Heart right ventricle (tissue), 16 donors: ENCODE data around the gene HTR2C. TPM values are rescaled to one million over a fixed set of nuclear protein-coding genes. Genes with fewer than 3 reads are reported as not detected.

Experiments used
- ATAC-seq, 8 donors: fragments of 200-7000 bp; cut with Tn5 transposase; one replicate each; pipeline ENCODE4 v1.9.1; 2020; ENCODE audit warnings: mild to moderate bottlenecking in 8 of 8, moderate library complexity in 8 of 8, moderate number of reproducible peaks in 1 of 8
- DNase-seq, 2 donors: peaks; one replicate each; pipeline ENCODE4 v3.0.0-alpha.2; 2020
- H3K27ac ChIP-seq, 10 donors: fragments of 200-600 bp; sonication (generic) in 2 of 10; one replicate each; pipeline versions ENCODE4 v1.5.0 to v1.8.0; 2020 to 2022; ENCODE audit warnings: mild to moderate bottlenecking in 3 of 10
- H3K27me3 ChIP-seq, 7 donors: fragments of 200-600 bp; one replicate each; pipeline ENCODE4 v1.8.0; 2021 to 2022; ENCODE audit warnings: mild to moderate bottlenecking in 2 of 7
- H3K36me3 ChIP-seq, 9 donors: fragments of 200-600 bp; sonication (generic) in 1 of 9; one replicate each; pipeline versions ENCODE4 v1.5.0 to v1.8.0; 2020 to 2022; ENCODE audit warnings: mild to moderate bottlenecking in 2 of 9
- H3K4me1 ChIP-seq, 9 donors: fragments of 200-600 bp; sonication (generic) in 1 of 9; one replicate each; pipeline versions ENCODE4 v1.5.0 to v1.8.0; 2020 to 2022; ENCODE audit warnings: mild to moderate bottlenecking in 4 of 9
- H3K4me3 ChIP-seq, 10 donors: fragments of 200-600 bp; sonication (generic) in 2 of 10; one replicate each; pipeline versions ENCODE4 v1.5.0 to v1.8.0; 2020 to 2022; ENCODE audit warnings: mild to moderate bottlenecking in 7 of 10, moderate library complexity in 2 of 10
- H3K9me3 ChIP-seq, 11 donors: fragments of 200-600 bp in 10 of 11; sonication (generic) in 2 of 11; one replicate each; pipeline versions ENCODE4 v1.5.0 to v1.8.0; 2013 to 2022; ENCODE audit warnings: mild to moderate bottlenecking in 2 of 11, control low read depth in 1 of 11, moderate library complexity in 1 of 11
- WGBS, 2 donors: extraction: QIAGEN DNeasy Blood & Tissue Kit; methylation state at CpG; one replicate each; pipeline ENCODE4 v1.1.7; 2013; ENCODE audit warnings: inconsistent platforms in 1 of 2; 5-methylcytosine and 5-hydroxymethylcytosine counted together
- intact Hi-C, 10 donors: fragments of 100-400 bp; cut with DNase I; formaldehyde crosslinking; loops; one replicate each; pipeline versions ENCODE4 v1.11.1 to v1.14.2; 2022
- polyA plus RNA-seq, 2 donors: library from polyadenylated mRNA; stranded (reverse); fragments of 200-250 nt; gene quantifications; one replicate each; pipeline ENCODE4 v1.2.3, GENCODE V29; 2013
- total RNA-seq, 10 donors: library from RNA; stranded (reverse); fragmentation: NEBNext Ultra II Directional in 3 of 10; extraction: Animal tissue kit (Norgen Biotek cat#: 25700) in 3 of 10; gene quantifications; one replicate each; pipeline versions ENCODE4 v1.2.1 to v1.2.4, GENCODE V29; 2021 to 2023
- TF ChIP-seq, protein P1 (sequence below), 9 donors: fragments of 200-600 bp; sonication (generic) in 2 of 9; IDR thresholded peaks; one replicate each; pipeline versions ENCODE4 v1.5.0 to v1.8.0; 2021 to 2022; ENCODE audit warnings: antibody characterized with exemption in 9 of 9, mild to moderate bottlenecking in 5 of 9, moderate library complexity in 1 of 9
- donor health status: Arrhythmogenic right ventricular cardiomyopathy.
- donor health status: ischemic (EF 13 %, LVEDD 7.1; RV severe dilation, severe dysfunction).
- donor health status: healthy with polysubstance abuse.
- donor health status: DM: no; HTN: yes; CAD: no.
- donor health status: DM: no; HTN: no; CAD: no.
- donor health status: ischemic (EF 25% LVEDD 6.9; RV normal size, moderate dysfunction).
- donor health status: ischemic (EF 25% LVEDD 5.7; RV mildly dilated, moderate dysfunction).
- donor health status: healthy.
- donor health status: DM: yes; HTN: yes; CAD: no.
- donor health status: Ischemic cardiomyopathy.
- donor health status: ischemic (EF 35%, LVEDD 5.7; RV mildly dilated, moderate dysfunction).
- donor health status: nonischemic (EF 11% LVEDD 7.7; RV severe dilation, severe dysfunction).
- donor health status: DM: yes; HTN: yes; CAD: no.
- donor health status: PGD.
- donor health status: ischemic (EF 29% LVEDD 5.4; RV normal size, mild dysfunction).
- donor health status: nonischemic (EF 23%, LVEDD 6.1; RV moderate dilation, normal function).

The HTR2C gene
- total and polyA plus RNA-seq, 12 donors = not detected

DNA sequence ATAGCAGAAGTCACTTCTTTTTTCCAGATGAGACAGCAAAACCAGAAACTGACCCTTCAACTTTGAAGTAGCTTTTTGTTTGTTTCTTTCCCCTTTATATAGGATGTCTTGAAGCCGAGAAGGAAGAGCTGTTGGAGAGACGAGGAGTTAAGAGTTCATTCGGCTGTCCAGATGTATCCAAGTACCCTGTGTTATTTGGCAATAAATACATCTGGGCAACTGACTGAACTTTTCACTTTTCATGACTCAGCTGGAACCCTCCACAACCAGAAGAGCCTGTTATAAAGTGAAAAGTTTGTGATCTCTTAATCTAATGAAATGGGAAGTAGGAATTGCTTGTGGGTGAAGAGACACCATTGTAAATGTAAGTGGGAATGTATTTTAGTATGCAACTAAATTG, 131.2 kb downstream of the HTR2C start:
- Histone ChIP-seq H3K27ac (no peak overlapping the region), H3K4me3 (no peak overlapping the region), H3K4me1 (no peaks in the 10 kb centered on the region), H3K27me3 (peaks cover 0 to 20% (median 0%) of the 10 kb centered on the region in 7 donors), H3K9me3 (no peaks in the 10 kb centered on the region), H3K36me3 (no peaks in the 10 kb centered on the region)
- DNase-seq = no peak
- TF ChIP-seq, protein P1, sequence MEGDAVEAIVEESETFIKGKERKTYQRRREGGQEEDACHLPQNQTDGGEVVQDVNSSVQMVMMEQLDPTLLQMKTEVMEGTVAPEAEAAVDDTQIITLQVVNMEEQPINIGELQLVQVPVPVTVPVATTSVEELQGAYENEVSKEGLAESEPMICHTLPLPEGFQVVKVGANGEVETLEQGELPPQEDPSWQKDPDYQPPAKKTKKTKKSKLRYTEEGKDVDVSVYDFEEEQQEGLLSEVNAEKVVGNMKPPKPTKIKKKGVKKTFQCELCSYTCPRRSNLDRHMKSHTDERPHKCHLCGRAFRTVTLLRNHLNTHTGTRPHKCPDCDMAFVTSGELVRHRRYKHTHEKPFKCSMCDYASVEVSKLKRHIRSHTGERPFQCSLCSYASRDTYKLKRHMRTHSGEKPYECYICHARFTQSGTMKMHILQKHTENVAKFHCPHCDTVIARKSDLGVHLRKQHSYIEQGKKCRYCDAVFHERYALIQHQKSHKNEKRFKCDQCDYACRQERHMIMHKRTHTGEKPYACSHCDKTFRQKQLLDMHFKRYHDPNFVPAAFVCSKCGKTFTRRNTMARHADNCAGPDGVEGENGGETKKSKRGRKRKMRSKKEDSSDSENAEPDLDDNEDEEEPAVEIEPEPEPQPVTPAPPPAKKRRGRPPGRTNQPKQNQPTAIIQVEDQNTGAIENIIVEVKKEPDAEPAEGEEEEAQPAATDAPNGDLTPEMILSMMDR (IDR thresholded peaks at IDR 0.05) = no peak
- ATAC-seq = no peak
- 71 to 82% methylated on average over 3 of the region's 3 CpGs for WGBS, 2 donors
- intact Hi-C loops = no loop called here

DNA sequence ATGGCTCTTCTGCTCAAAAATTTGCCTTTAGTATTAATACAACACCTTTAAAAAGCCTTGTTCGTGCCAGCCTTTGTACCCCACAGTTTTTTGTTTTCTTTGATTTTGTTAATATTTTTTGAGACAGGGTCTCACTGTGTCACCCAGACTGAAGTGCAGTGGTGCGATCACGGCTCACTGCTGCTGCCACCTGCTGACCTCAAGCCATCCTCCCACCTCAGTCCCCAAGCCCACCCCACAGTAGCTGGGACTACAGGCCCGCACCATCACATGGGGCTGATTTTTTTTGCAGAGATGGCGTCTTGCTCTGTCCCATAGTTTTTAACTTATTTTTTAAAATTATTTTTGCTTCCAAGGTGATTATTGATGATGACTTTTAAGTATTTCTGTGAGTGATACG, 134.0 kb downstream of the HTR2C start:
- 28 to 38% methylated on average over 6 of the region's 6 CpGs for WGBS, 2 donors
- DNase-seq (no peak), ATAC-seq (no peak)
- no peaks in the 10 kb centered on the region for H3K36me3 ChIP-seq
- no peaks in the 10 kb centered on the region for H3K9me3 ChIP-seq
- H3K4me3 ChIP-seq = no peak overlapping the region
- no peak overlapping the region for H3K27ac ChIP-seq
- H3K4me1 ChIP-seq = no peaks in the 10 kb centered on the region
- H3K27me3 ChIP-seq = peaks cover 0 to 12% (median 0%) of the 10 kb centered on the region in 7 donors
- TF ChIP-seq, protein P1 (IDR thresholded peaks at IDR 0.05) = no peak
- intact Hi-C loops = no loop called here

DNA sequence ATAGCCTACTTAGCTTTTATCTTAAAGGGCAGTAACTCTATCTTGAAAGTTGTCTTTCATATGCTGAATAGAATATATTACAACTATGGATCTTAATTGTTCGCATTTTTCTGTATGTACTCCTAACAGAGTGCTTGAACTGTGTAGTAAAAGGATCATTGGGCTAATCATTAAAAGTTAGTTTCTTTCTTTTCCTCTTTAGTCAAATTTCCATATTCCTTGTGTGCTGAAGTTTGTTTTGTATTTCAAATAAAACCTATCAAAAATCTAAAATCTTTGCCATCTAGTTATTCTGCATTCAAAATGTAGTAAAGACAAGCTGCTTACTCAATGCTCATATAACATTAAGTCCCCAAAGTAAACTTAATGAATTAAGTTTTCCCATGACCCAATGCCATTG, 182.7 kb downstream of the HTR2C start:
- intact Hi-C loops = no loop called here
- no peak overlapping the region for H3K27ac ChIP-seq
- DNase-seq (no peak), ATAC-seq (no peak)
- TF ChIP-seq, protein P1 (IDR thresholded peaks at IDR 0.05) = no peak
- no peak overlapping the region for H3K4me3 ChIP-seq
- H3K36me3 ChIP-seq = no peaks in the 10 kb centered on the region
- H3K9me3 ChIP-seq = peaks cover 0 to 16% (median 5%) of the 10 kb centered on the region in 11 donors
- H3K27me3 ChIP-seq = peaks cover 0 to 9% (median 0%) of the 10 kb centered on the region in 7 donors
- H3K4me1 ChIP-seq = no peaks in the 10 kb centered on the region
- WGBS, 2 donors = 80 to 81% methylated on average over 1 of the region's 1 CpG

- Histone ChIP-seq H3K9me3 (peaks cover 0 to 12% (median 5%) of the 10 kb centered on the region in 11 donors), H3K4me3 (no peak overlapping the region), H3K4me1 (no peaks in the 10 kb centered on the region), H3K36me3 (no peaks in the 10 kb centered on the region), H3K27ac (no peak overlapping the region), H3K27me3 (peaks cover 0 to 5% (median 0%) of the 10 kb centered on the region in 7 donors)
- DNase-seq (no peak), ATAC-seq (no peak)
- intact Hi-C loops = loop anchor here in 1 of 10 donors (10.0 kb wide), 1 partner anchor 180 kb away; no protein-coding TSS in a partner anchor
- TF ChIP-seq, protein P1 (IDR thresholded peaks at IDR 0.05) = peak in 4 of 9 donors; percentile 9 to 20 (median 16)
- WGBS, 2 donors = 14 to 33% methylated on average over 1 of the region's 1 CpG
These were observed 190.8 kb downstream of the HTR2C start for GRCh38 chrX:114774691-114775090.
